ENCODE data around the gene TMUB1. TPM values are rescaled to one million over a fixed set of nuclear protein-coding genes. Genes with fewer than 3 reads are reported as not detected.

The TMUB1 gene
- total and polyA plus RNA-seq, 9 of the 15 experiments (the other 6 are each of a cell fraction or from before 2014, with no cell fraction given), result 0.14 to 241 (median 74.1) TPM

DNA sequence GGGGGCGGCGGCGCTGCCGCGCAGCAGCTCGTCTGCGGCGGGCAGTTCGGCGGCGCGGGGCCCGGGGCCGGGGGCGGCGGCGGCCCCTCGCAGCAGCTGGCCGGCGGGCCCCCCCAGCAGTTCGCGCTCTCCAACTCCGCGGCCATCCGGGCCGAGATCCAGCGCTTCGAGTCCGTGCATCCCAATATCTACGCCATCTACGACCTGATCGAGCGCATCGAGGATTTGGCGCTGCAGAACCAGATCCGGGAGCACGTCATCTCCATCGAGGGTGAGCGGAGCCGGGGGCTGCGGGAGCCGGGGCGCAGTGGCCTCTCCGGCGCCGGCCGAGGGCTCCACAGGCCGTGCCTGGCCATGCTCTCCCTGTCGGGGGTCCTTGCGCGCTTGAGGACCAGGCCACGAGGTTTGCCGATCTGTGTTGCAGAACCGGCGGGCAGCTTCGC, 3.5 kb upstream of the TMUB1 start (continued):
- TF ChIP-seq, protein P1, sequence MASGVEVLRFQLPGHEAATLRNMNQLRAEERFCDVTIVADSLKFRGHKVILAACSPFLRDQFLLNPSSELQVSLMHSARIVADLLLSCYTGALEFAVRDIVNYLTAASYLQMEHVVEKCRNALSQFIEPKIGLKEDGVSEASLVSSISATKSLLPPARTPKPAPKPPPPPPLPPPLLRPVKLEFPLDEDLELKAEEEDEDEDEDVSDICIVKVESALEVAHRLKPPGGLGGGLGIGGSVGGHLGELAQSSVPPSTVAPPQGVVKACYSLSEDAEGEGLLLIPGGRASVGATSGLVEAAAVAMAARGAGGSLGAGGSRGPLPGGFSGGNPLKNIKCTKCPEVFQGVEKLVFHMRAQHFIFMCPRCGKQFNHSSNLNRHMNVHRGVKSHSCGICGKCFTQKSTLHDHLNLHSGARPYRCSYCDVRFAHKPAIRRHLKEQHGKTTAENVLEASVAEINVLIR (CRISPR knock-in tag; IDR thresholded peaks at IDR 0.05), result no peak
- TF ChIP-seq, protein P2, sequence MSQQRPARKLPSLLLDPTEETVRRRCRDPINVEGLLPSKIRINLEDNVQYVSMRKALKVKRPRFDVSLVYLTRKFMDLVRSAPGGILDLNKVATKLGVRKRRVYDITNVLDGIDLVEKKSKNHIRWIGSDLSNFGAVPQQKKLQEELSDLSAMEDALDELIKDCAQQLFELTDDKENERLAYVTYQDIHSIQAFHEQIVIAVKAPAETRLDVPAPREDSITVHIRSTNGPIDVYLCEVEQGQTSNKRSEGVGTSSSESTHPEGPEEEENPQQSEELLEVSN (IDR thresholded peaks at IDR 0.05; ENCODE audit: borderline replicate concordance in 1 of 2, extremely low read depth in 1 of 2, insufficient read depth in 1 of 2, insufficient read length in 1 of 2, low read depth in 1 of 2, low read length in 1 of 2, poor library complexity in 1 of 2, severe bottlenecking in 1 of 2), result peak in 1 of 2 experiments; percentile 42
- no peak for TF ChIP-seq MYC (IDR thresholded peaks at IDR 0.05; ENCODE audit: low read depth, low read length)
- TF ChIP-seq MYC (CRISPR knock-in tag; IDR thresholded peaks at IDR 0.05; ENCODE audit: borderline replicate concordance, low read depth), result peak; percentile 84; the same call in 1 of the 2 replicates
- no peak for TF ChIP-seq XRCC3 (IDR thresholded peaks at IDR 0.05)
- no peak; the same call in 1 of the 2 replicates for TF ChIP-seq CREB1 (IDR thresholded peaks at IDR 0.05)
- TF ChIP-seq CREB1 (CRISPR knock-in tag; IDR thresholded peaks at IDR 0.05), result 0 out of 2 replicates have a peak, but pooled peaks have one; percentile 10
- TF ChIP-seq HLTF (IDR thresholded peaks at IDR 0.05), result 0 out of 2 replicates have a peak, but pooled peaks have one; percentile 28
- no peak for TF ChIP-seq ZNF253 (CRISPR knock-in tag; conservative IDR thresholded peaks at IDR 0.05)
- no peak for TF ChIP-seq GATAD2B (IDR thresholded peaks at IDR 0.05; ENCODE audit: borderline replicate concordance)
- TF ChIP-seq NFIC (IDR thresholded peaks at IDR 0.05), result peak; percentile 5; the same call in 1 of the 2 replicates
- TF ChIP-seq, protein P3, sequence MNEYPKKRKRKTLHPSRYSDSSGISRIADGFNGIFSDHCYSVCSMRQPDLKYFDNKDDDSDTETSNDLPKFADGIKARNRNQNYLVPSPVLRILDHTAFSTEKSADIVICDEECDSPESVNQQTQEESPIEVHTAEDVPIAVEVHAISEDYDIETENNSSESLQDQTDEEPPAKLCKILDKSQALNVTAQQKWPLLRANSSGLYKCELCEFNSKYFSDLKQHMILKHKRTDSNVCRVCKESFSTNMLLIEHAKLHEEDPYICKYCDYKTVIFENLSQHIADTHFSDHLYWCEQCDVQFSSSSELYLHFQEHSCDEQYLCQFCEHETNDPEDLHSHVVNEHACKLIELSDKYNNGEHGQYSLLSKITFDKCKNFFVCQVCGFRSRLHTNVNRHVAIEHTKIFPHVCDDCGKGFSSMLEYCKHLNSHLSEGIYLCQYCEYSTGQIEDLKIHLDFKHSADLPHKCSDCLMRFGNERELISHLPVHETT (CRISPR knock-in tag; conservative IDR thresholded peaks at IDR 0.05 in 1 of 2, IDR thresholded peaks at IDR 0.05 in 1 of 2), result peak in 1 of 2 experiments; percentile 46; a peak in 2 of 4 replicates
- TF ChIP-seq HSF4 (CRISPR knock-in tag; IDR thresholded peaks at IDR 0.05; ENCODE audit: borderline replicate concordance), result no peak
- TF ChIP-seq NCOA4 (IDR thresholded peaks at IDR 0.05; ENCODE audit: partially characterized antibody), result no peak
- no peak for TF ChIP-seq CCAR2 (IDR thresholded peaks at IDR 0.05; ENCODE audit: low read depth, low read length)
- TF ChIP-seq HNRNPLL (IDR thresholded peaks at IDR 0.05; ENCODE audit: low read depth, low read length, poor library complexity, severe bottlenecking), result peak; percentile 31
- TF ChIP-seq, protein P4, sequence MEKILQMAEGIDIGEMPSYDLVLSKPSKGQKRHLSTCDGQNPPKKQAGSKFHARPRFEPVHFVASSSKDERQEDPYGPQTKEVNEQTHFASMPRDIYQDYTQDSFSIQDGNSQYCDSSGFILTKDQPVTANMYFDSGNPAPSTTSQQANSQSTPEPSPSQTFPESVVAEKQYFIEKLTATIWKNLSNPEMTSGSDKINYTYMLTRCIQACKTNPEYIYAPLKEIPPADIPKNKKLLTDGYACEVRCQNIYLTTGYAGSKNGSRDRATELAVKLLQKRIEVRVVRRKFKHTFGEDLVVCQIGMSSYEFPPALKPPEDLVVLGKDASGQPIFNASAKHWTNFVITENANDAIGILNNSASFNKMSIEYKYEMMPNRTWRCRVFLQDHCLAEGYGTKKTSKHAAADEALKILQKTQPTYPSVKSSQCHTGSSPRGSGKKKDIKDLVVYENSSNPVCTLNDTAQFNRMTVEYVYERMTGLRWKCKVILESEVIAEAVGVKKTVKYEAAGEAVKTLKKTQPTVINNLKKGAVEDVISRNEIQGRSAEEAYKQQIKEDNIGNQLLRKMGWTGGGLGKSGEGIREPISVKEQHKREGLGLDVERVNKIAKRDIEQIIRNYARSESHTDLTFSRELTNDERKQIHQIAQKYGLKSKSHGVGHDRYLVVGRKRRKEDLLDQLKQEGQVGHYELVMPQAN (IDR thresholded peaks at IDR 0.05; ENCODE audit: borderline replicate concordance), result peak; percentile 80

Data from K562 (cell line).